HG02798 (cell line): ENCODE measurements around the gene CHD5.

Source experiments
- ATAC-seq: cut with Tn5 transposase; IDR thresholded peaks from one replicate; pipeline ENCODE4 v1.9.1; 2021; ENCODE audit warnings: mild to moderate bottlenecking; ENCODE audit not compliant: unreplicated experiment, poor library complexity

Gene CHD5

DNA sequence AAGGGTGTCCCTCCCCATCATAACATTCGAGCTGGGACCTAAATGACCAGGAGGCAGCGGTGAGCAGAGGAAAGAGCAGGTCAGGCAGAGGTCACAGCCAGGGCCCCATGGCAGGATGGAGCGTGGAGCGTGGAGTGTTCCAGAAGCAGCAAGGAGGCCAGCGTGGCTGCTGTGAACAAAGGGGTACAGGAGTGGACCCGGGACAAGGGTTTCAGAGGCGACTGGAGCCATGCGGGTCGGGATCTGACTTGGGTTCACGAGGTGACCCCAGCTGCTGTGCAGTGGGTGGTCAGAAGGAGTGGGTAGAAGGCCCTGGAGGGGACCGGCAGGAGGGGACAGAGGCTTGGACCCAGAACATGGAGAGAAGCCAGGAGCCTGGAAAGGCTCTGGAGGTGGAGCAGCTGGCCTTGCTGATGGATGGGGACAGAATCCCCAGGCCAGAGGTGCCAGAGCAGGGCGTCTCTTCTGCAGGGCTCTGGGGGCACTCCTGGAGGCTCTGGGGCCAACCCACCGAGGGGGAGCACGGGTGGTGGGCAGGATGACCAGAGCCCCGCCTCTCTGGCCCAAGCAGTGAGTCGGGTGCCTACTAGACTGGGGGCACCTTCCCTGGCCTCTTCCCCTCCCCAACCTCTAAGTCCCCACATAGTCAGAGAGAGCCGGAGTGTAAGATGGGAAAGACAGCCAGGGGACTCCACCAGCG, 2.3 kb downstream of the CHD5 start:
- no peak for ATAC-seq

DNA sequence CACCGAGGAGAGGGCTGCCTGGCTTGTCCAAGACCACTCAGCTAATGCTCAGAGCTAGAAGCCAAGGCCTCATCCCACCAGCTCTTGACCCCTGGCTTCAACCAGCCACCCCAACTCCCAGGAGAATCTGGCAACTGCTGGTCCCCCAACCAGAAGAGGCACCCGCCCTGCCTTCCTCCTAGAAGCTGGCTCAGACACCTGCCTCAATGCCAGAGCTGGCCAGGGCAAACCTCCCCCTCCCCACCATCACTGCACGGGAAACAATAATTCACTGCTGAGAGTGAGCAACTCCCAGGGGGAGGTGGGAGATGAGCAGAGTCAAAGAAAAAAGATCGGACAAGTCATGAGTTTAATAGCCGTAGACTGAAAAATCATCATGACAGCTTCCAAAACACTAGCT, 3.3 kb downstream of the CHD5 start:
- ATAC-seq = no peak

DNA sequence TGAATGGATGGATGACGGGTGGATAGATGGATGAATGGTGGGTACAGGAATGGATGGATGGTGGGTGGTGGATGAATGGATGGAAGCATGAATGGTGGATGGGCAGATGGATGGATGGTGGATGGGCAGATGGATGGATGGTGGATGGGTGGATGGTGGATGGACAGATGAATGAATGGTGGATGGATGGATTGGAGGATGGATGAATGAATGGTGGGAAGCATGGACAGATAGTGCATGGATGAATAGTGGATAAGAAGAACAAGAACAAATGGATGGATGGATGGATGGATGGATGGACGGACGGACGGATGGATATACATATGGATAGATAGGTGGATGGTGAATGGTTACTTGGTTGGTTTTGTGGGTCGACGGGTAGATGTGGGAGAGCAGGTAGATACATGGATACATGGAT, 4.7 kb downstream of the CHD5 start:
- no peak for ATAC-seq

DNA sequence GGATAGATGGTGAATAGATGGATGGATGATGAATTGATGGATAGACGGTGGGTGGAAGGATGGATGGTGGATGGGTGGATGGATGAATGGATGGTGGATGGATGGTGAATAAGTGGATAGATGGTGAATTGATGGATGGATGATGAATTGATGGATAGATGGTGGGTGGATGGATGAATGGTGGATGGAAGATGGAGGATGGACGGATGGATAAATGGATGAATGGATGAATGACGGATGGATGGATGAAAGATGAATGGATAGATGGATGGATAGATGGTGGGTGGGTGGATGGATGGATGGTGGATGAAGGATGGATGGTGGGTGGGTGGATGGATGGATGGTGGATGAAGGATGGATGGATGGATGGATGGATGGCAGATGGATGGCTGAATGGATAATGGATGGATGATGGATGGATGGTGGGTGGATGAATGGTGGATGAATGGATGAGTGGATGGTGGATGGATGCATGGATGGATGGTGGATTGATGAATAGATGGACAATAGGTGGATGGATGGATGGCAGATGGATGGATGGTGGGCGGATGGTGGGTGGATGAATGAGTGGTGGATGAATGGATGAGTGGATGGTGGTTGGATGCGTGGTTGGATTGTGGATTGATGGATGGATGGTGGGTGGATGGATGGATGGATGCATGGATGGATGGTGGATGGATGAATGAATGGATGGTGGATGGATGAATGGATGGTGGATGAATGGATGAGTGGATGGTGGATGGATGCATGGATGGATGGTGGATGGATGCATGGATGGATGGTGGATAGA, 5.3 kb downstream of the CHD5 start:
- no peak for ATAC-seq

GRCh38 chr1:6172549-6172948, 7.6 kb downstream of the CHD5 start:
- no peak for ATAC-seq

GRCh38 chr1:6171548-6172124, 8.5 kb downstream of the CHD5 start:
- no peak for ATAC-seq

DNA sequence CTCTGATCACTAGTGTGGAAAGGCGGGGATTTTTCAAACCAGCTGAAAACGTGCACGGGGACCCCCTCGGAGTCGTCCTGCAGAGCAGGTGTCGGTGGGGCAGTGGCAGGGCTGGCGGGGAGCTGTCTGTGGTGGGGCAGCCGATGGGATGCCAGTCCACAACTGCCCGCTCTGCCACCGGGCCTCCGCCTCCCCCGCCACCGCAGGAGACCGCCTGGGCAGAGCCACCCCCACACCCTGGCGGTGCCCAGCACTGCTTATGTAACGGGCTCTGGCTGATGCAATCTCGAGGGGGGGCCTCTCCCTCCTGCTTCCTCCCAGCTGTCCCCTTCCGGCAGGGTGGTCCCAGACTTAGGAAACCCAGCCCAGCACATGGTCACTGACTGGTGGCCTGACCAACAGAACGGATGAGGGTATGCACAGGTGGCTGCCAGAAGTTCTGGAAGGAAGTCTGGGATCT, 9.3 kb downstream of the CHD5 start:
- no peak for ATAC-seq

DNA sequence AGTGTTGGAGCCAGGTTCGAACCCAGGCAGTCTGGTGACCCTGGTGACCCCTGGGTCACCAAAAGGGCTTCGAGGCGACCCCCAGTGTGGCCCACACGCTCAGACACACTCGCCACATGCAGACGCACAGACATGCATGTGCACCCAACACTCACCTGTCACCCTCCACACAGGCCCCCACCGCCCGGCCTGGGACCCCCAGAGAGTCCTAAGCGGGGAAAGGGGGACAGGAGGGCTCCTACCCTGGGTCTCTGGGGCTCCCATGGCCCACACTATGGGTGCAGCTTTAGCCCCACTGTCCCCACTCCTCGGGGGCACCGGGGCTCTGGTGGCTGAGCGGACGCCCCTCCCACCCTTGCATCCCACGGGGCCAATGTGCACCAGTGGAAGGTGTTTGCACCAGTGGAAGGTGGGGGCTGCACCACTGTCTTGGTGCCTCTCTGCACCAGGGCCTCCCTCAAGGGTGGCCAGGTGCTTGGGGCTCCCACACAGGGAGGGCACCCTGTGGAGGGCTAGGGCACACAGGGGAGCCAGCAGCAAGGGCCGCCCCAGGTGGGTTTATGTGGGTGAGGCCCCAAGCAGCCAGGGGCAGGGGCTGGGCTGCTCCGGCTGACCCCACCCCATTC, 9.9 kb downstream of the CHD5 start:
- ATAC-seq = no peak

- no peak for ATAC-seq
These were observed 11.1 kb downstream of the CHD5 start for GRCh38 chr1:6168947-6169586.

GRCh38 chr1:6167391-6168303, 12.5 kb downstream of the CHD5 start:
- ATAC-seq = no peak

GRCh38 chr1:6166655-6167390, 13.3 kb downstream of the CHD5 start:
- ATAC-seq = no peak

GRCh38 chr1:6166221-6166620, 13.9 kb downstream of the CHD5 start:
- ATAC-seq = no peak

GRCh38 chr1:6165441-6165985, 14.6 kb downstream of the CHD5 start:
- ATAC-seq = no peak

DNA sequence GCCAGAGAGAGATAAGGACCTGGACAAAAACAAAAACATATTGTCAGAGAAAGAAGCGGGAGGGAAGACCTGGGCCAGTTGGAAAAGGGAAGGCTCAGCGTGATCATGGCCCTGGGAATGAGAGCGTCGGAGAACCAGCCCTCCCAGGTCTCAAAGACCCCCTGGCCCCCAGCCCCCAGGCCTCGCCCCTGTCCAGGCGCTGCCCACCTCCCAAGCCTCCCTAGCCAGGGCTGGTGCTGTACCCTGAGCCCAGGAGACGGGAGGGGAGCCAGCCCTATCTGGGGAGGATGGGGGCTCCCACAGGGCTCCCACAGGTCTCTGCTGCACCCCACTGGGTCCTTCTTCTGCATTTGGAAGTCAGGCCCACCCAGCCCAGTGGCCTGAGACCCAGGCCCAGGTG, 15.1 kb downstream of the CHD5 start:
- ATAC-seq = no peak

GRCh38 chr1:6163973-6164617, 16.0 kb downstream of the CHD5 start:
- no peak for ATAC-seq

- no peak for ATAC-seq
These were observed 16.7 kb downstream of the CHD5 start for GRCh38 chr1:6163191-6163972.

- no peak for ATAC-seq
These were observed 17.3 kb downstream of the CHD5 start for GRCh38 chr1:6162773-6163172.
